ENCODE data around the gene SLC2A4RG. TPM values are rescaled to one million over a fixed set of nuclear protein-coding genes. Genes with fewer than 3 reads are reported as not detected.

Gene SLC2A4RG
- total and polyA plus RNA-seq, 2 of the 13 experiments (the other 11 are each of a cell fraction or from before 2014, with no cell fraction given): 91.4 to 95.9 TPM

GRCh38 chr20:63702036-63702665 is 37.4 kb upstream of the SLC2A4RG start (continued):
- TF ChIP-seq SNAI1 (CRISPR knock-in tag; IDR thresholded peaks at IDR 0.05; ENCODE audit: borderline replicate concordance) (no peak), ZMAT5 (CRISPR knock-in tag; IDR thresholded peaks at IDR 0.05; ENCODE audit: borderline replicate concordance, low read depth) (no peak), FOXO1 (CRISPR knock-in tag; IDR thresholded peaks at IDR 0.05) (no peak), ATF6 (CRISPR knock-in tag; conservative IDR thresholded peaks at IDR 0.05) (no peak), NFKB2 (CRISPR knock-in tag; IDR thresholded peaks at IDR 0.05; ENCODE audit: borderline replicate concordance) (0 out of 2 replicates have a peak, but pooled peaks have one; percentile 43), ZBTB39 (CRISPR knock-in tag; IDR thresholded peaks at IDR 0.05) (no peak), ZNF235 (CRISPR knock-in tag; IDR thresholded peaks at IDR 0.05; ENCODE audit: borderline replicate concordance) (no peak), ATF5 (CRISPR knock-in tag; IDR thresholded peaks at IDR 0.05; ENCODE audit: low read depth) (no peak), ZNF337 (CRISPR knock-in tag; IDR thresholded peaks at IDR 0.05; ENCODE audit: borderline replicate concordance, low read depth) (no peak), DBP (CRISPR knock-in tag; IDR thresholded peaks at IDR 0.05; ENCODE audit: not compliant biosample characterization) (no peak), ZIK1 (CRISPR knock-in tag; IDR thresholded peaks at IDR 0.05; ENCODE audit: borderline replicate concordance, low read depth) (no peak), ZNF552 (CRISPR knock-in tag; IDR thresholded peaks at IDR 0.05; ENCODE audit: borderline replicate concordance) (no peak), POLR2A (IDR thresholded peaks at IDR 0.05; ENCODE audit: insufficient read depth in 1 of 2, low read depth in 2 of 2, low read length in 2 of 2) (peak in 1 of 2 experiments; percentile 54; a peak in 2 of 4 replicates), MAFG (CRISPR knock-in tag; IDR thresholded peaks at IDR 0.05) (no peak), ZSCAN9 (CRISPR knock-in tag; IDR thresholded peaks at IDR 0.05; ENCODE audit: borderline replicate concordance) (no peak)

All from HepG2 (cell line).